ENCODE results near the gene CSNK1A1.

DNA sequence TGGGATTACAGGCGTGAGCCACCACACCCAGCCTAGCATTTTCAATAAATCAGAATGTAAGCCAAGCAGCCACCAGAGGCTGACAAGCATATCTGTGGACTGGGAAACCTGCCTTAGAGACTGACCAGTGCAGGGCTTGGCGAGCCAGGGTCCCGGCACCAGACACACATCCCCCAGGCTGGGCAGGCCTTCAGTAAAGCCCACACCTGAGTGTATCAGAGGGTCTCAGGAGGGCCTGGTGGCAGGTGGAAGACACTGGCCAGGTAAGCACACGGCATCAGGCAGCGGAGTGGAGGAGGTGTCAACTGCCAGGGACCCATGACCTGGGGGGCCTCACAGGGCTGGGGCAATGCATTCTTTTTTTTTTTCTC lies 93.9 kb downstream of the CSNK1A1 start:
- TF ChIP-seq CTCF (IDR thresholded peaks at IDR 0.05), result no peak
- no peak for TF ChIP-seq POLR2A (IDR thresholded peaks at IDR 0.05)
- TF ChIP-seq POLR2AphosphoS5 (IDR thresholded peaks at IDR 0.05), result no peak
- TF ChIP-seq EP300 (IDR thresholded peaks at IDR 0.05), result no peak

All from gastroesophageal sphincter (tissue), 3 donors.